HG03025 (cell line): ENCODE measurements around the gene CREBBP.

Experiments used
- ATAC-seq: cut with Tn5 transposase; IDR thresholded peaks from one replicate; pipeline ENCODE4 v1.9.1; 2021; ENCODE audit warnings: mild to moderate bottlenecking, moderate library complexity; ENCODE audit not compliant: unreplicated experiment, low FRiP score

The CREBBP gene

GRCh38 chr16:3745751-3746355 is 134.7 kb downstream of the CREBBP start:
- no peak for ATAC-seq

- ATAC-seq: no peak
These were observed 136.5 kb downstream of the CREBBP start for GRCh38 chr16:3744018-3744417.

- ATAC-seq: no peak
These were observed 139.6 kb downstream of the CREBBP start for GRCh38 chr16:3740934-3741333.

- ATAC-seq: no peak
These were observed 140.3 kb downstream of the CREBBP start for GRCh38 chr16:3740186-3740585.

GRCh38 chr16:3739636-3740035 is 140.9 kb downstream of the CREBBP start:
- ATAC-seq: no peak

- ATAC-seq: no peak
These were observed 142.0 kb downstream of the CREBBP start for GRCh38 chr16:3738541-3738940.

- ATAC-seq: no peak
These were observed 142.4 kb downstream of the CREBBP start for GRCh38 chr16:3738128-3738527.

GRCh38 chr16:3737181-3737580 is 143.3 kb downstream of the CREBBP start:
- no peak for ATAC-seq

- ATAC-seq: no peak
These were observed 144.4 kb downstream of the CREBBP start for GRCh38 chr16:3736116-3736515.

- ATAC-seq: no peak
These were observed 145.0 kb downstream of the CREBBP start for GRCh38 chr16:3735541-3735940.

GRCh38 chr16:3734758-3735221 is 145.7 kb downstream of the CREBBP start:
- no peak for ATAC-seq

- no peak for ATAC-seq
These were observed 146.3 kb downstream of the CREBBP start for GRCh38 chr16:3734084-3734757.

- ATAC-seq: no peak
These were observed 148.3 kb downstream of the CREBBP start for GRCh38 chr16:3732171-3732570.

GRCh38 chr16:3731126-3731935 is 149.2 kb downstream of the CREBBP start:
- ATAC-seq: no peak

GRCh38 chr16:3730161-3731125 is 150.1 kb downstream of the CREBBP start:
- no peak for ATAC-seq

- ATAC-seq: no peak
These were observed 151.1 kb downstream of the CREBBP start for GRCh38 chr16:3729161-3730112.

- no peak for ATAC-seq
These were observed 151.9 kb downstream of the CREBBP start for GRCh38 chr16:3728424-3729160.

- ATAC-seq: no peak
These were observed 152.6 kb downstream of the CREBBP start for GRCh38 chr16:3727806-3728381.
